Measurements from ENCODE around the gene C6orf89.
A peak's percentile ranks its signal among the peaks of the same experiment; 100 is the strongest.

Gene C6orf89

DNA sequence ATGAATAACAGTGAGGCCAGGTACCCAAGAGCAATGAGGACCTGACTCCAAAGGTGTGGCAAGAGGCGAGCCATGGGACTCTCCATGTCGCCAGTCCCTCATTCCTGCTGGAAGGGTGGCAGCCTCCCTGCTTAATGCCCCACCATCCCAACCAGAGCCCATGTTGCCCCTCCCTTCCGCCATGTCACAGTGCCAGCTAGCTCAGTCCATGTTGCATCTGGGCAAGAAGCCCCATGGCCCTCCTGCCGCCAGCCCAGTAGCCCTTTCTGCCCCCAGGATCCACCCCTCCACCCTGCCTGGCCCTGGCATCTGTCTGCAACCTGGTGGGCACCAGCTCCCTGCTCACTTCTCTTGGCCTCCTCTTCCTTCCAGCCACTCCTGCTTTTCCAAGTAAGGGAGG, 40.5 kb upstream of the C6orf89 start:
- Histone ChIP-seq H3K9me3 (ENCODE audit: low read length) (no peaks in the 10 kb centered on the region), H2AFZ (ENCODE audit: low read depth, low read length) (no peak overlapping the region), H3K4me3 (ENCODE audit: low read length) (no peak overlapping the region), H3K36me3 (ENCODE audit: insufficient read depth, low read length) (no peaks in the 10 kb centered on the region), H3K4me1 (ENCODE audit: insufficient read depth, low read length) (peaks cover 27% of the 10 kb centered on the region), H3K27me3 (ENCODE audit: insufficient read depth, low read length) (no peaks in the 10 kb centered on the region)

DNA sequence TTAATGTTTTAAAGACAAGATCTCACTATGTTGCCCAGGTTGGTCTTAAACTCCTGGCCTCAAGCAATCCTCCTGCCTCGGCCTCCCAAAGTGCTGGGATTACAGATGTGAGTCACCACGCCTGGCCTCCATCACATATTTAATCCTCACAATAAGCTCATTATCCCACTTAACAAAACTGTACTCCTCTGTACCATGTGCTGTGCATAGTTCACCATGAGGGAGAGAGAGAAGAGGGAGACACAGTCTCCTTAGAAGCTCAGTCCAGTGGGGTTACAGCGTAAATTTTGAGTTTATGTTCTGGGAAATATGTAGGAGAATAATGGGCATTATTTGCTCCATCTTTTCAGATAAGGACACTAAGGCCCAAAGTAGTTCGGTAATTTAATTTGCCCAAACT, 38.6 kb upstream of the C6orf89 start:
- Histone ChIP-seq H3K4me1 (ENCODE audit: insufficient read depth, low read length) (peaks cover 19% of the 10 kb centered on the region), H3K27me3 (ENCODE audit: insufficient read depth, low read length) (no peaks in the 10 kb centered on the region), H2AFZ (ENCODE audit: low read depth, low read length) (no peak overlapping the region), H3K9me3 (ENCODE audit: low read length) (no peaks in the 10 kb centered on the region), H3K36me3 (ENCODE audit: insufficient read depth, low read length) (no peaks in the 10 kb centered on the region), H3K4me3 (ENCODE audit: low read length) (no peak overlapping the region)

GRCh38 chr6:36847991-36848390, 37.8 kb upstream of the C6orf89 start:
- no peaks in the 10 kb centered on the region for H3K9me3 ChIP-seq (ENCODE audit: low read length)
- peaks cover 4% of the 10 kb centered on the region for H3K36me3 ChIP-seq (ENCODE audit: insufficient read depth, low read length)
- H2AFZ ChIP-seq (ENCODE audit: low read depth, low read length) = no peak overlapping the region
- no peak overlapping the region for H3K4me3 ChIP-seq (ENCODE audit: low read length)
- H3K27me3 ChIP-seq (ENCODE audit: insufficient read depth, low read length) = no peaks in the 10 kb centered on the region
- H3K4me1 ChIP-seq (ENCODE audit: insufficient read depth, low read length) = peaks cover 19% of the 10 kb centered on the region

GRCh38 chr6:36848658-36849441, 36.9 kb upstream of the C6orf89 start:
- Histone ChIP-seq H3K4me1 (ENCODE audit: insufficient read depth, low read length) (peaks cover 19% of the 10 kb centered on the region), H3K27me3 (ENCODE audit: insufficient read depth, low read length) (no peaks in the 10 kb centered on the region), H2AFZ (ENCODE audit: low read depth, low read length) (peak overlapping the region; percentile 24), H3K9me3 (ENCODE audit: low read length) (no peaks in the 10 kb centered on the region), H3K4me3 (ENCODE audit: low read length) (peak overlapping the region; percentile 34), H3K36me3 (ENCODE audit: insufficient read depth, low read length) (peaks cover 13% of the 10 kb centered on the region)

- Histone ChIP-seq H3K4me1 (ENCODE audit: insufficient read depth, low read length) (peaks cover 19% of the 10 kb centered on the region), H3K36me3 (ENCODE audit: insufficient read depth, low read length) (peaks cover 23% of the 10 kb centered on the region), H3K27me3 (ENCODE audit: insufficient read depth, low read length) (no peaks in the 10 kb centered on the region), H3K4me3 (ENCODE audit: low read length) (no peak overlapping the region), H2AFZ (ENCODE audit: low read depth, low read length) (no peak overlapping the region), H3K9me3 (ENCODE audit: low read length) (no peaks in the 10 kb centered on the region)
Observed at GRCh38 chr6:36850021-36850420, 35.7 kb upstream of the C6orf89 start.

DNA sequence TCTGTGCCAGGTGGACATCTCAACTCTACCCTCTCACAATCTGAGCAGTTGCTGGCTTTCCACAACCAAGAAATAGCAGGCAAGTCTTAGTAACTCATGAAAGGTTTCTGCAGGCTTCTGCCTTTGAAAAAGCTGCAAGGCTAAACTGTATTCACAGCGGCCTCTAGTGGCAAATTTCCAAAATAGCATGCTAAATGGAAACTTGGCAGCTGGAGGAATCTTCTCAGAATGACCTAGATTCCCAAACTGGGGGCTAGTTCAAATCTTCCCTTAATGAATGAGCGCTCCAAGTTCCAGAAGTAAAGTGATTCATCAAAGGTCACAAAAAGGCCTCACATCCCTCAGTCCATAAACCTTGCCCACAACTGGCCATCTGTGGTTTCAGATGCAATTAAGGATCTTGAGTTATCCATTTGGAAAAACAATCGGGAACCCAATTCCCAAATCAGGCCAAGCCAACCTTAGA, 34.6 kb upstream of the C6orf89 start:
- H2AFZ ChIP-seq (ENCODE audit: low read depth, low read length) = no peak overlapping the region
- H3K27me3 ChIP-seq (ENCODE audit: insufficient read depth, low read length) = no peaks in the 10 kb centered on the region
- H3K4me3 ChIP-seq (ENCODE audit: low read length) = no peak overlapping the region
- H3K4me1 ChIP-seq (ENCODE audit: insufficient read depth, low read length) = peaks cover 19% of the 10 kb centered on the region
- H3K36me3 ChIP-seq (ENCODE audit: insufficient read depth, low read length) = peaks cover 34% of the 10 kb centered on the region
- H3K9me3 ChIP-seq (ENCODE audit: low read length) = no peaks in the 10 kb centered on the region

DNA sequence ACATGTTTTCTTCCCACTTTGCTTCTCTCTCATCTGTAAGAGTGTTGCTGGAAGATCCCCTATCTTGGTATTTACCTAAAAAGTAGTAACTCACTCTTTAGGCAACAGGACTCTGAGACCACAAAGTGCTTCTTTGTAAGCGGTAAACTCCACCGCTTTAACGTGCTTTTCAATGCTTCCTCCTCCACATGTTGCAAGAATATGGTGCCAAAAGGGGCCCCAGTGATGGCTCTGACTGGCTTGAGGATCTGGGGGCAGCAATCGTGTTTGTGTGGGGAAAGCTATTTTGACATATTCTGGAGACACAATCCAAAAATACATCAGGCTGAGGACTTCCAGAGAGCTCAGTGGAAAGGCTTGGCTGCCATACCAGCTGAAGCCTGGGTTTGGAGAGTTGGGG, 34.1 kb upstream of the C6orf89 start:
- Histone ChIP-seq H3K36me3 (ENCODE audit: insufficient read depth, low read length) (peaks cover 39% of the 10 kb centered on the region), H3K9me3 (ENCODE audit: low read length) (no peaks in the 10 kb centered on the region), H3K27me3 (ENCODE audit: insufficient read depth, low read length) (no peaks in the 10 kb centered on the region), H3K4me3 (ENCODE audit: low read length) (no peak overlapping the region), H2AFZ (ENCODE audit: low read depth, low read length) (no peak overlapping the region), H3K4me1 (ENCODE audit: insufficient read depth, low read length) (peaks cover 19% of the 10 kb centered on the region)

- Histone ChIP-seq H3K36me3 (ENCODE audit: insufficient read depth, low read length) (peaks cover 40% of the 10 kb centered on the region), H3K9me3 (ENCODE audit: low read length) (no peaks in the 10 kb centered on the region), H2AFZ (ENCODE audit: low read depth, low read length) (no peak overlapping the region), H3K4me1 (ENCODE audit: insufficient read depth, low read length) (peaks cover 19% of the 10 kb centered on the region), H3K27me3 (ENCODE audit: insufficient read depth, low read length) (no peaks in the 10 kb centered on the region), H3K4me3 (ENCODE audit: low read length) (no peak overlapping the region)
Observed at GRCh38 chr6:36852481-36853147, 33.1 kb upstream of the C6orf89 start.

GRCh38 chr6:36853325-36853724, 32.4 kb upstream of the C6orf89 start:
- H2AFZ ChIP-seq (ENCODE audit: low read depth, low read length) = no peak overlapping the region
- H3K4me1 ChIP-seq (ENCODE audit: insufficient read depth, low read length) = peaks cover 18% of the 10 kb centered on the region
- H3K36me3 ChIP-seq (ENCODE audit: insufficient read depth, low read length) = peaks cover 40% of the 10 kb centered on the region

GRCh38 chr6:36855750-36856149, 30.0 kb upstream of the C6orf89 start:
- Histone ChIP-seq H3K9me3 (ENCODE audit: low read length) (no peaks in the 10 kb centered on the region), H3K27me3 (ENCODE audit: insufficient read depth, low read length) (no peaks in the 10 kb centered on the region), H3K4me3 (ENCODE audit: low read length) (no peak overlapping the region), H3K36me3 (ENCODE audit: insufficient read depth, low read length) (peaks cover 43% of the 10 kb centered on the region), H2AFZ (ENCODE audit: low read depth, low read length) (no peak overlapping the region), H3K4me1 (ENCODE audit: insufficient read depth, low read length) (peaks cover 7% of the 10 kb centered on the region)

More at GRCh38 chr6:36853325-36853724, 32.4 kb upstream of the C6orf89 start:
- no peaks in the 10 kb centered on the region for H3K9me3 ChIP-seq (ENCODE audit: low read length)
- no peaks in the 10 kb centered on the region for H3K27me3 ChIP-seq (ENCODE audit: insufficient read depth, low read length)
- H3K4me3 ChIP-seq (ENCODE audit: low read length) = no peak overlapping the region

DNA sequence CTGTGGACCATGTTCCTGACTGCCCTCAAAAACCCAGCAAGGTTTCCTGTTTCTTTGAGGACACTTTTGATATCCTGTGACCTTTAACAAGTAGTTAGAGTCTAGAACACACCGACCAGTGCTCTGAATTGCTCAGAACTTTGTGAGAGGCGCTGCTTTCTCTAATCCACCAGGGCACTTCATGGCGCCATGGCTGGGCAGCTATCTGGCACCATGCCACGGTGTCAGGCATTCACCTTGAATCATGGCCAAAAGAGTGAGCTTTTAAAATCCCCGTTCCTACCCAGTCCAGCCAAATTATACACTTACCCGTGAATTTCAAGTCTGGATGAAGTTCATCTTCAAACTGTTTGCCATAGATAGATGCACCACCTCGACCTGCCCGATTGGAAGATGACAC, 29.5 kb upstream of the C6orf89 start:
- H3K4me1 ChIP-seq (ENCODE audit: insufficient read depth, low read length) = peaks cover 7% of the 10 kb centered on the region

GRCh38 chr6:36857325-36857724, 28.4 kb upstream of the C6orf89 start:
- no peak overlapping the region for H2AFZ ChIP-seq (ENCODE audit: low read depth, low read length)
- H3K36me3 ChIP-seq (ENCODE audit: insufficient read depth, low read length) = peaks cover 50% of the 10 kb centered on the region
- H3K4me1 ChIP-seq (ENCODE audit: insufficient read depth, low read length) = peaks cover 7% of the 10 kb centered on the region
- H3K27me3 ChIP-seq (ENCODE audit: insufficient read depth, low read length) = no peaks in the 10 kb centered on the region
- no peaks in the 10 kb centered on the region for H3K9me3 ChIP-seq (ENCODE audit: low read length)
- no peak overlapping the region for H3K4me3 ChIP-seq (ENCODE audit: low read length)

More for the DNA sequence above, 29.5 kb upstream of the C6orf89 start:
- Histone ChIP-seq H3K27me3 (ENCODE audit: insufficient read depth, low read length) (no peaks in the 10 kb centered on the region), H3K36me3 (ENCODE audit: insufficient read depth, low read length) (peaks cover 46% of the 10 kb centered on the region), H3K9me3 (ENCODE audit: low read length) (no peaks in the 10 kb centered on the region), H3K4me3 (ENCODE audit: low read length) (no peak overlapping the region), H2AFZ (ENCODE audit: low read depth, low read length) (no peak overlapping the region)

DNA sequence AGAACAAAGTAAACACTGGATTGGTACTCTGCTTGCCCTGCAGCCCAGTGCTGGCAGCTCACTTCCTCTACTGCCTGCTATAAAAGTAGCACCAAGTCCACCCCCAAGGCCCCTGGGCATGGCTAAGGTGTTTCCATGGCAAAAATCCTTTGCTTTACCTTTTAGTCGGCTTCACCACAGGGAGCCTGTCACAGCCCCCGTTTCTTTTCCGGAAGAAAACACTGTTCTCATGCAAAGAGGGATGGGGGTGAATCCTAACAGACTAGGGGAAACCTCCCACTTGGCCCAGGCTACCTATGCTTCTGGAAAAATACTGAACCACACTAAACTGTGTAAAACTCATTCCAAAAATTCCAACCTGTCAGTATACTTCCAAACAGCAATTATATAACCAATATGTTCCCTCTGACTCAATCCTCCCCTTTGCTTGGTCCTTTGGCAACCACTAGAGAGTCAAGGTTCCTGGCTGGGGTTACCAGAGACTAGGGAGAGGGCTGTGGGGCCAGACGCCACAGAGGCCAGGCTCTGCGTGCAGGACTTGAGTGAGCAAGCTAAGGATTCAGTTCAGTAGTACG, 27.3 kb upstream of the C6orf89 start:
- Histone ChIP-seq H3K9me3 (ENCODE audit: low read length) (peaks cover 2% of the 10 kb centered on the region), H2AFZ (ENCODE audit: low read depth, low read length) (no peak overlapping the region), H3K36me3 (ENCODE audit: insufficient read depth, low read length) (peaks cover 51% of the 10 kb centered on the region), H3K4me1 (ENCODE audit: insufficient read depth, low read length) (peaks cover 7% of the 10 kb centered on the region), H3K27me3 (ENCODE audit: insufficient read depth, low read length) (no peaks in the 10 kb centered on the region), H3K4me3 (ENCODE audit: low read length) (no peak overlapping the region)
